C4-2B (cell line): ENCODE data around the gene AQP10.
A peak's percentile ranks its signal among the peaks of the same experiment; 100 is the strongest.

Experiments
- H3K27ac ChIP-seq: fragments of 450-650 bp; 2 replicates; pipeline ENCODE4 v1.5.1; 2017
- ZFX ChIP-seq: fragments of 450-650 bp; IDR thresholded peaks from 2 replicates; pipeline ENCODE4 v1.6.1; 2017
- TF ChIP-seq, protein P1 (sequence below): fragments of 450-650 bp; conservative IDR thresholded peaks from 2 replicates; pipeline ENCODE4 v1.5.1; 2017; ENCODE audit warnings: mild to moderate bottlenecking

The AQP10 gene

DNA sequence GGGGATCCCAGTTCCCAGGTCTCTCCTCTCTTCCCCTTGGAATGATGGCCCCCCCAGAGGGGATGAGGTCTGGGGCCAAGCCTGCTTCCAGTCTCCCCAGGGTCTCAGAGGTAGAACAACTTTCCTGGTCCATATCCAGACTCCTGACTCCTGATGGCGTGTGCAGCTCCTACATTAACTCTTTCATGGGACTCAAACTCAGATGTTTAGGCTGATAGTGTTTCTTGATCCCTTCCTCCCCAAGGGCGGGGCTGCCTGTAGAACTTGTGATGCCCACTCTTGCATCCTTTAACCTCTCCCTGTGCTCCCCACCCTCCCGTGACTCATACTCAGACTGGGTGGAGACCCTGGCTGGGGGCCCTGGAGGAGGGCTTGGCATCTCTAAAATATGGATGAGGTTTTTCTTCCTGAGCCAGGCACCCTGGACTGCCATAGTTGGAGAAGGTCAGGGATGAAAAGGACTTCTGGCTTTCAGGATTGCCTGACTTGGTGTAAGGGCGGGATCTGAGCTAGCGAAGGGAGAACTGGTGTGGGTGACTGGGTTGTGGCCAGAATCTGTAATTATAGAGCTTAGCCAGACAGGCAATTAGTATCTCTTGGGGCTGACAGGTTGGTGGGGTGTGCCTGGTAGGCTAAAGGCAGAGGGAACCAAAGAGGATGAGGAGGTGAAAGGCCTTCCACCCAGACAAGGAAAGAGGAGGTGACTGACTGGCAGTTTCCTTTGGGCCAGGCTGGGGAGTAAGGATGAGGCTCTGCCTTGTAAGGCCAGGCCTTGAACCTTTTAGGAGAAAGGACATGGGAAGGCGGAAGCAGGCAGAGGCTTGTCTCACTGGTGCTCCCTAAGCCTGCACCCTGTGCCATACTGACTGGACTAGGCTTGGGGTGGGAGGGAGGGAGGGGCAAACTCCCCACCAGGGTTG, 5.9 kb downstream of the AQP10 start:
- peak overlapping the region; percentile 70 for H3K27ac ChIP-seq
- no peak for TF ChIP-seq ZFX
- TF ChIP-seq, protein P1, sequence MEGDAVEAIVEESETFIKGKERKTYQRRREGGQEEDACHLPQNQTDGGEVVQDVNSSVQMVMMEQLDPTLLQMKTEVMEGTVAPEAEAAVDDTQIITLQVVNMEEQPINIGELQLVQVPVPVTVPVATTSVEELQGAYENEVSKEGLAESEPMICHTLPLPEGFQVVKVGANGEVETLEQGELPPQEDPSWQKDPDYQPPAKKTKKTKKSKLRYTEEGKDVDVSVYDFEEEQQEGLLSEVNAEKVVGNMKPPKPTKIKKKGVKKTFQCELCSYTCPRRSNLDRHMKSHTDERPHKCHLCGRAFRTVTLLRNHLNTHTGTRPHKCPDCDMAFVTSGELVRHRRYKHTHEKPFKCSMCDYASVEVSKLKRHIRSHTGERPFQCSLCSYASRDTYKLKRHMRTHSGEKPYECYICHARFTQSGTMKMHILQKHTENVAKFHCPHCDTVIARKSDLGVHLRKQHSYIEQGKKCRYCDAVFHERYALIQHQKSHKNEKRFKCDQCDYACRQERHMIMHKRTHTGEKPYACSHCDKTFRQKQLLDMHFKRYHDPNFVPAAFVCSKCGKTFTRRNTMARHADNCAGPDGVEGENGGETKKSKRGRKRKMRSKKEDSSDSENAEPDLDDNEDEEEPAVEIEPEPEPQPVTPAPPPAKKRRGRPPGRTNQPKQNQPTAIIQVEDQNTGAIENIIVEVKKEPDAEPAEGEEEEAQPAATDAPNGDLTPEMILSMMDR = peak; percentile 29; the same call in 1 of the 2 replicates

DNA sequence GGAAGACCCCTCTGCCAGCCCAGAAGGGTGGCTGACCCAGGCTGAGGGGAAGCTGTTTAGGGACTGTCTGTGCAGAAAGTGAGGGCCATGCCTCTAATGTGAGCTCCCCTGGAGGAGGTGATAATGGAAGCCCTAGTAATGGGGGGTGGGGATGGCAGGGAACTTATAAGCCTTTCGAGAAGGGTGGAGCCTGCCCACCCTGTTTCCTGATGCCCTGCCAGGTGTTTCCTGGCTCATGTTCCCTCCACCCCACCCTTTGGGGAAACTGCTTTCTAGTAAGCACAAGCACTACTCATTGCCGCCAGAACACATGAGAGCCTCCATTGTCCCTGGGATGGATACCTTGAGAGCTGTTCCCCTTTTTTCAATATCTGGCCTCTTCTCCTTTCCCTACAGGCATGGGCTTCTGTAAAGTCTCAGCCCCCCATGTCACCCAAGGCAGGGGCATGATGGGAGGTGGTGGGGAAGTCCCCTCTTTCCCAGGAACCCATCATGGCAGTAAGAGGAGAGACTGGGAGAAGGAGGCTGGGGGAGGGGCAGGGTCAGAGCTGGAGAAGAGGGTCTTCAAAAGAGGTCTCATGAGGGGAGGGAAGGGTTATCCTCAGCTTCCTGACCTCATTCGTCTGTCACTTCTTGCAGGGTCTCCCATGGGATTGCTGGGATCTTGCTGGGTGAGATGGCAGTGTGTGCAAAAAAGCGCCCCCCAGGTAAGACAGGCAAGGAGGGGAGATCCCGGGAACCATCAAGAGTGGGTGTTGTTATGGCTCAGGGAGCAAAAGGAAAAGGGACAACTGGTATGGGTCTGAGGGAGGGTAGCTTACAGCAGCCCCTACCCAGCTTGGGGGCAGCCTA, 6.8 kb downstream of the AQP10 start:
- H3K27ac ChIP-seq = peak overlapping the region; percentile 70
- TF ChIP-seq ZFX = no peak

GRCh38 chr1:154328318-154329151, 7.6 kb downstream of the AQP10 start:
- H3K27ac ChIP-seq = peak overlapping the region; percentile 70
- no peak for TF ChIP-seq ZFX
- TF ChIP-seq, protein P1 = no peak

GRCh38 chr1:154329152-154329521, 8.2 kb downstream of the AQP10 start:
- TF ChIP-seq, protein P1 = peak; percentile 25
- TF ChIP-seq ZFX = no peak
- peak overlapping the region; percentile 70 for H3K27ac ChIP-seq

DNA sequence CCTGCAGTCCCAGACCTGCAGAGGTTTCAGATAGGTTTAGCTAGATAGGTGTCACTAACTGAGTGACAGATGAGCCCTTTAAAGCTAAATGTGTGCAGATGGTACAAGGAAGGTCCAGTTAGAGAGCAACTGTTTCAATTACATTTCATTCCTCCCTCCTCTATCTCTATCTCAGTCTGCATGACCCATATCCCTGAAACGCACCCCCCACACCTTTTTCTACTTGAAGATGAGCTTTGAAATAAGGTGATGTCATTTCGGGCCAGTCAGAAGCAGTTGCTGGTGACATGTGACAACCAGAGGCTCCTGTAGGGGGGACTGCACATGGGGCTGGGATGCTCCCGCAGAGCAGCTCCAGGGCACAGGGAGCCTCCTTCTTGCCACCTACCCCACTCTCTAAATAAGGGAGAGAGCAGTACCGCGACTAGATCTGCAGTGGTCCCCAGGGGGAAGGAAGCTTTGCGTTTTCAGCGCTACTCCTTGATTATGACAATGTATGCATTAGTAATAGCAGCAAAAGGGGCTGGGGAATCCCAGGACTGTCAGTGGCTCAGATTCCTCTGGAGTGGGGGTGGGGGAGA, 8.7 kb downstream of the AQP10 start:
- TF ChIP-seq, protein P1 = no peak
- no peak for TF ChIP-seq ZFX
- peak overlapping the region; percentile 70 for H3K27ac ChIP-seq

- TF ChIP-seq, protein P1 = no peak
- no peak for TF ChIP-seq ZFX
- H3K27ac ChIP-seq = no peak overlapping the region
These were observed 9.8 kb downstream of the AQP10 start for GRCh38 chr1:154330669-154331068.
